ENCODE data around the gene PIEZO2.

PIEZO2 gene

DNA sequence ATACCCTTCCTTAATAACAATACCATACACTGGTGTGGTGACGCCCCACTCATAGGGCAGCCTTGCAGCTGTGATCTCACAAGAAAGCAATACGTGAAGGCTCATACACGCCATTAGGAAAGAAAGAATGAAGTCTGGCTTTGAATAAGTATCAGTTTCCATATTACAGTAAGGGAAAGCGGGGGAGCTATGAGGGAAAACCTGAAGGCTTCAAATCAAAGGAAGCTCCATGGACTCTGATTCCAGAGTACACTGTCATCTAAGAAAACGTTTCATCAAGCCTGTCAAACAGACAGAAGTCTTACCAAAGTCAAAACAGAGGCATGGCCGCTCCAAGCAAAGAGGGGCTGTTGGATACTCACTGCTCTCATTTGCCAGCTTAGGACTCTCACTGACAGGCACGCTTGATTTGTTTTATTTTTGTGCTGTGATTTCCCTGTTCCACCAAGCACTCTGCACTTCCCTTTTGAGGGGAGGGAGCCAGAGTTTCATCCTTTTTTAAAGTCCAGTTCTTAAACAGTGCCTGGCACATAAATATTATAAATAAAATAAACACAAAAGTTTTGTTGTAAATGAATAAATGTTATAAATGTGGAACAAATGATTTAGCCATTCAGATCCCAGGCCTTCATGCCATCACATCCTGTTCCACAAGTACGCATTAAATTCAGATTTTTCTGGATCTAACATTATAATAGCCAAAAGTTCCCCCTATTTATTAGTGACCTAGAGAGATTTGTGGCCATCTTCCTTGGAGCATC lies 221.2 kb downstream of the PIEZO2 start:
- no peak for TF ChIP-seq POLR2AphosphoS5 (IDR thresholded peaks at IDR 0.05; ENCODE audit: low read depth)
- TF ChIP-seq, protein P1, sequence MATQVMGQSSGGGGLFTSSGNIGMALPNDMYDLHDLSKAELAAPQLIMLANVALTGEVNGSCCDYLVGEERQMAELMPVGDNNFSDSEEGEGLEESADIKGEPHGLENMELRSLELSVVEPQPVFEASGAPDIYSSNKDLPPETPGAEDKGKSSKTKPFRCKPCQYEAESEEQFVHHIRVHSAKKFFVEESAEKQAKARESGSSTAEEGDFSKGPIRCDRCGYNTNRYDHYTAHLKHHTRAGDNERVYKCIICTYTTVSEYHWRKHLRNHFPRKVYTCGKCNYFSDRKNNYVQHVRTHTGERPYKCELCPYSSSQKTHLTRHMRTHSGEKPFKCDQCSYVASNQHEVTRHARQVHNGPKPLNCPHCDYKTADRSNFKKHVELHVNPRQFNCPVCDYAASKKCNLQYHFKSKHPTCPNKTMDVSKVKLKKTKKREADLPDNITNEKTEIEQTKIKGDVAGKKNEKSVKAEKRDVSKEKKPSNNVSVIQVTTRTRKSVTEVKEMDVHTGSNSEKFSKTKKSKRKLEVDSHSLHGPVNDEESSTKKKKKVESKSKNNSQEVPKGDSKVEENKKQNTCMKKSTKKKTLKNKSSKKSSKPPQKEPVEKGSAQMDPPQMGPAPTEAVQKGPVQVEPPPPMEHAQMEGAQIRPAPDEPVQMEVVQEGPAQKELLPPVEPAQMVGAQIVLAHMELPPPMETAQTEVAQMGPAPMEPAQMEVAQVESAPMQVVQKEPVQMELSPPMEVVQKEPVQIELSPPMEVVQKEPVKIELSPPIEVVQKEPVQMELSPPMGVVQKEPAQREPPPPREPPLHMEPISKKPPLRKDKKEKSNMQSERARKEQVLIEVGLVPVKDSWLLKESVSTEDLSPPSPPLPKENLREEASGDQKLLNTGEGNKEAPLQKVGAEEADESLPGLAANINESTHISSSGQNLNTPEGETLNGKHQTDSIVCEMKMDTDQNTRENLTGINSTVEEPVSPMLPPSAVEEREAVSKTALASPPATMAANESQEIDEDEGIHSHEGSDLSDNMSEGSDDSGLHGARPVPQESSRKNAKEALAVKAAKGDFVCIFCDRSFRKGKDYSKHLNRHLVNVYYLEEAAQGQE (IDR thresholded peaks at IDR 0.05; ENCODE audit: insufficient replicate concordance, low read depth) = no peak
- no peak for TF ChIP-seq GABPA (IDR thresholded peaks at IDR 0.05; ENCODE audit: low read depth)
- no peak for TF ChIP-seq SPI1 (IDR thresholded peaks at IDR 0.05; ENCODE audit: borderline replicate concordance, low read depth)
- TF ChIP-seq, protein P2, sequence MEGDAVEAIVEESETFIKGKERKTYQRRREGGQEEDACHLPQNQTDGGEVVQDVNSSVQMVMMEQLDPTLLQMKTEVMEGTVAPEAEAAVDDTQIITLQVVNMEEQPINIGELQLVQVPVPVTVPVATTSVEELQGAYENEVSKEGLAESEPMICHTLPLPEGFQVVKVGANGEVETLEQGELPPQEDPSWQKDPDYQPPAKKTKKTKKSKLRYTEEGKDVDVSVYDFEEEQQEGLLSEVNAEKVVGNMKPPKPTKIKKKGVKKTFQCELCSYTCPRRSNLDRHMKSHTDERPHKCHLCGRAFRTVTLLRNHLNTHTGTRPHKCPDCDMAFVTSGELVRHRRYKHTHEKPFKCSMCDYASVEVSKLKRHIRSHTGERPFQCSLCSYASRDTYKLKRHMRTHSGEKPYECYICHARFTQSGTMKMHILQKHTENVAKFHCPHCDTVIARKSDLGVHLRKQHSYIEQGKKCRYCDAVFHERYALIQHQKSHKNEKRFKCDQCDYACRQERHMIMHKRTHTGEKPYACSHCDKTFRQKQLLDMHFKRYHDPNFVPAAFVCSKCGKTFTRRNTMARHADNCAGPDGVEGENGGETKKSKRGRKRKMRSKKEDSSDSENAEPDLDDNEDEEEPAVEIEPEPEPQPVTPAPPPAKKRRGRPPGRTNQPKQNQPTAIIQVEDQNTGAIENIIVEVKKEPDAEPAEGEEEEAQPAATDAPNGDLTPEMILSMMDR (IDR thresholded peaks at IDR 0.05; ENCODE audit: insufficient read depth, low read length) = no peak
- H3K4me3 ChIP-seq (replicated peaks; ENCODE audit: insufficient read depth, low read length) = no peak overlapping the region
- H3K27me3 ChIP-seq (ENCODE audit: insufficient read depth, poor library complexity, severe bottlenecking) = peaks cover 21% of the 10 kb centered on the region
- H3K27ac ChIP-seq (replicated peaks) = no peak overlapping the region
- DNase-seq (ENCODE audit: low read depth in 1 of 2, low spot score in 1 of 2) = no peak

DNA sequence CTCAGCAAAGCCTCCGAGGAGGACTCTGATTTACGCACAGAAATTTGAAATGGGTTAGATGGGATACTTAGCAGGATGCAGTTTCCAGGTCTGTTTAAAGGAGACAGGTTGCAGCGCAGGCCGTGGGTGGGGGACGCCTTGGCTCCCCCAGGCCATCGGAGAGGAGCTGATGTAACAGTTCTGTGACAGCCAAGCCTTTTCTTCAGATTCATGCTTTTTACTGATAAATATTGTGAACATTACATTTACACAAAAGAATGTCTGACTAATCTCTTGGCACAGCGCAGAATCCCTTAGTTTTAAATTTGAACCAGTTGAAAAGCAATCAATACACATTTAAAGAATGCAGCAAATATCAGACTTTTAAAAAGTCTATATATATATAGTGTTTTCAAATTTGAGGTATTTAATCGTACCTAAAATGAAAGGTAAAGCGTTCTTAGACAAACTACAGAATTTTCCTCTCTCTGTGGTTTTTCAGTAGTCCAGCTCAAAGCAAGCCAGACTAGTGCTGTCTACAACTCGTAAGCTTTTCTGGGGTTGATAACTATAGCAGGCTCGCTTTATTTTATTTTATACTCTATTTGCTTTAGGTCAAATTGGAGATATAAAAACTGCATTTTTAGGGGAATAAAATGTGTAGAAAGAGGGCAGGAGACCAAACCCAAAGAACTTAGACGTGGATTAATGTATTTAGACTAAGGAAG lies 221.9 kb downstream of the PIEZO2 start:
- TF ChIP-seq GABPA (IDR thresholded peaks at IDR 0.05; ENCODE audit: low read depth) (no peak), POLR2AphosphoS5 (IDR thresholded peaks at IDR 0.05; ENCODE audit: low read depth) (no peak), SPI1 (IDR thresholded peaks at IDR 0.05; ENCODE audit: borderline replicate concordance, low read depth) (no peak)
- TF ChIP-seq, protein P2 (IDR thresholded peaks at IDR 0.05; ENCODE audit: insufficient read depth, low read length) = no peak
- TF ChIP-seq, protein P1 (IDR thresholded peaks at IDR 0.05; ENCODE audit: insufficient replicate concordance, low read depth) = no peak
- H3K27me3 ChIP-seq (ENCODE audit: insufficient read depth, poor library complexity, severe bottlenecking) = peaks cover 21% of the 10 kb centered on the region
- no peak for DNase-seq (ENCODE audit: low read depth in 1 of 2, low spot score in 1 of 2)
- H3K27ac ChIP-seq (replicated peaks) = no peak overlapping the region
- H3K4me3 ChIP-seq (replicated peaks; ENCODE audit: insufficient read depth, low read length) = no peak overlapping the region

DNA sequence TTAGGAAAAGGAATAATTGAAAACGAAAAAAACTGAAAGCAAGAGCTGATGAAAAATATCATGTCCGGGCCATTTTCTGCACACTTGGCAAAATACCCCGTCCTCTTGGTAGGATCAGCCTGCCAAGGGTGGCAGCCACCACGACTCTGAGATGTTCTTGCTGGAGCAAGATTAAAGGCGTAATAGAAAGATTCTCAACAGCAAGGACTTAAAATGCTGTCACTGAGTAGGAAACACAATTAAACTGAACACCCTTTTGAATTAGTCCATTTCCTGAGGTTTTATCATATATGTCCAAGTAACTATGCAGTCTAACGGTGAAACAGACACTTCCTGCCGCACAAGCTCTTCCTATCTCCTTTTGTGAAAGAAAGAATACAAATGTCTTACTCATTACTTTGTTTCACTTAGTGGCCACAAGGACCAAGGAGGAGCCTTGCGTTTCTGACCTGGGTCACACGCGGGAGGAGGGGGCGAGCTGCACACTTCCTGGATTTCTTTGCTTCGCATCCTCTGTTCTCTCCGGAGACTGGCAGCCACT lies 222.7 kb downstream of the PIEZO2 start:
- H3K4me3 ChIP-seq (replicated peaks; ENCODE audit: insufficient read depth, low read length) = no peak overlapping the region
- no peak overlapping the region for H3K27ac ChIP-seq (replicated peaks)
- no peak for DNase-seq (ENCODE audit: low read depth in 1 of 2, low spot score in 1 of 2)
- H3K27me3 ChIP-seq (ENCODE audit: insufficient read depth, poor library complexity, severe bottlenecking) = peaks cover 21% of the 10 kb centered on the region
- TF ChIP-seq GABPA (IDR thresholded peaks at IDR 0.05; ENCODE audit: low read depth) (no peak), POLR2AphosphoS5 (IDR thresholded peaks at IDR 0.05; ENCODE audit: low read depth) (no peak), SPI1 (IDR thresholded peaks at IDR 0.05; ENCODE audit: borderline replicate concordance, low read depth) (no peak)
- TF ChIP-seq, protein P2 (IDR thresholded peaks at IDR 0.05; ENCODE audit: insufficient read depth, low read length) = no peak
- TF ChIP-seq, protein P1 (IDR thresholded peaks at IDR 0.05; ENCODE audit: insufficient replicate concordance, low read depth) = no peak
